ENCODE measurements around the gene SIGLEC15.

DNA sequence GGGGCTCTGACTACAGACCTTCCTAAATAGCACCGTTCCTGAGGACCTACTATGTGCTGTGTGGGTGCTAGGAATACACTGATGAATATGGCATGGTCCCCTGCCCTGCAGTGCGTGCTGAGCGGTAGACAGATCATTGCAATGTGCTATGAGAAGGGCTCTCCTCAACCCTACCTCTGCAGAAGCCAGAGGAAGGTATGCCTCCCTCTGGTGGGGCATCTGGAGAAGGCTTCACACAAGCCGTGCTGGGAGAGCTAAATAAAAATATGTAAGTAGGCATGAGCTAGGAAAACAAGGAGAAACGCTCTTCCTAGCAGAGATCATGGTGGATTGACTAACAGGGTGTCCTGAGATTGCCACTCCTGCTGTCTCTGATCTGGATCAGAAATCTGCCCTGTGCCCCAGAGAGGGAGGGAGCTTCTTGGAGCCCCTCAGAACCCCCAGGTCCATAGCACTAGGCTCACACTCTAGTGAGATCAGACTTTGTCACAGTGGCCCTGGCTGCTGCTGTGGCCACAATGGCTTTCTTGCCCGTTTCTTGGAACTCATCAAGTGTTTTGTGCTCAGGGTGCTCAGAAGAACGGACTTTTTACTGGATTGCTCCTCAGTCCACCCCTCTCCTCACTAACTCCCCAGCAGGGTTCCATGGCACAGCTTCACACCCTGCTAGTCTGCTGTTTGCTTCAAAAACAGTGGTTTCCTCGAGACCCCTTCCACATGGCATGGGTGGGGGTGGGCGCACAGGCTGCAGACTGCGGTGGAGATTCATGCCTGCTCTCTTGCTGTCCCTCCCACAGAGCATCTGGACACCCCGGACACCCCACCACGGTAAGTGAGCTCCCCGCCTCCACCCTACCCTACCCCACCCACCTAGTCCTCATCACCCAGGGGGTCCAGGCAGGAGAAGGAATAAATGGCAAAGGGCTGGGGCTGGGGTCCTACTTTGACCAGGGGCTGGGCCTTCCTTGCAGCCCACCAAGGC lies 14.2 kb downstream of the SIGLEC15 start:
- TF ChIP-seq MAX (IDR thresholded peaks at IDR 0.05) (no peak), SIN3A (IDR thresholded peaks at IDR 0.05; ENCODE audit: low read depth) (no peak), RAD21 (IDR thresholded peaks at IDR 0.05; ENCODE audit: low read depth) (peak; percentile 68), CTCF (IDR thresholded peaks at IDR 0.05 in 2 of 3, conservative IDR thresholded peaks at IDR 0.05 in 1 of 3; ENCODE audit: borderline replicate concordance in 1 of 3, insufficient read depth in 1 of 3, low read depth in 2 of 3, low read length in 2 of 3) (peak; percentile 48 to 59 (median 59); a peak in 5 of 6 replicates)
